K562 (cell line): Measurements from ENCODE around the gene MAST4.

Experiments
- BCL6 ChIP-seq: fragments of 250-450 bp; sonication (Bioruptor Pico); IDR thresholded peaks from 2 replicates; pipeline ENCODE4 v1.4.0; 2020
- CTCF ChIP-seq, 3 experiments: IDR thresholded peaks in 2 of 3; conservative IDR thresholded peaks in 1 of 3; 2 replicates each; pipeline ENCODE4 v1.5.1; 2011 to 2012; ENCODE audit warnings: low read length in 3 of 3, mild to moderate bottlenecking in 3 of 3, control low read depth in 2 of 3, improper control_type of control experiment in 1 of 3, inconsistent platforms in 1 of 3, low read depth in 1 of 3, mixed read lengths in 1 of 3, moderate library complexity in 1 of 3; ENCODE audit not compliant: insufficient read depth in 2 of 3
- EZH2 ChIP-seq: IDR thresholded peaks from 2 replicates; pipeline ENCODE4 v1.6.1; 2012; ENCODE audit warnings: low read depth, mild to moderate bottlenecking, inconsistent platforms, low read length, borderline replicate concordance
- NFIC ChIP-seq: fragments of 450-650 bp; IDR thresholded peaks from 2 replicates; pipeline ENCODE4 v1.6.1; 2017; ENCODE audit warnings: mild to moderate bottlenecking, inconsistent platforms
- PHF8 ChIP-seq: fragments of 200-600 bp; sonication (generic); IDR thresholded peaks from 2 replicates; pipeline ENCODE4 v1.6.1; 2012; ENCODE audit warnings: mixed run types, mild to moderate bottlenecking, inconsistent platforms, low read length, moderate library complexity, borderline replicate concordance
- SIN3B ChIP-seq: fragments of 450-650 bp; IDR thresholded peaks from 2 replicates; pipeline ENCODE4 v1.6.1; 2017; ENCODE audit warnings: low read depth, mild to moderate bottlenecking, moderate library complexity
- SUPT5H ChIP-seq: fragments of 450-650 bp; IDR thresholded peaks from 2 replicates; pipeline ENCODE4 v1.6.1; 2016
- ZNF133 ChIP-seq: fragments of 250-450 bp; sonication (Bioruptor Pico); IDR thresholded peaks from 2 replicates; pipeline ENCODE4 v1.4.0; 2020; ENCODE audit warnings: mild to moderate bottlenecking
- ZNF77 ChIP-seq: fragments of 250-450 bp; sonication (Bioruptor Pico); IDR thresholded peaks from 2 replicates; pipeline ENCODE4 v1.5.0; 2020

- TF ChIP-seq ZNF77 (CRISPR knock-in tag) (no peak), EZH2 (no peak), CTCF (IDR thresholded peaks at IDR 0.05 in 2 of 3, conservative IDR thresholded peaks at IDR 0.05 in 1 of 3; ENCODE audit: insufficient read depth in 2 of 3, low read depth in 1 of 3, low read length in 3 of 3) (no peak), BCL6 (CRISPR knock-in tag) (no peak), SUPT5H (no peak), NFIC (no peak), ZNF133 (no peak), PHF8 (no peak), SIN3B (no peak)
Measured at GRCh38 chr5:67188274-67189078, 592.3 kb downstream of the MAST4 start.
